SJCRH30 (cell line): ENCODE results near the gene TPPP2. TPM values are rescaled to one million over a fixed set of nuclear protein-coding genes. Genes with fewer than 3 reads are reported as not detected.
A peak's percentile ranks its signal among the peaks of the same experiment; 100 is the strongest.

ENCODE experiments used
- DNase-seq, 2 experiments: peaks; one replicate each; pipeline ENCODE4 v3.0.0-alpha.2; 2015 to 2020
- H3K27ac ChIP-seq: fragments of 250-450 bp; sonication (Bioruptor Pico); 2 replicates; pipeline ENCODE4 v1.5.1; 2020; ENCODE audit warnings: mild to moderate bottlenecking, moderate library complexity
- H3K27me3 ChIP-seq: fragments of 250-450 bp; sonication (Bioruptor Pico); 2 replicates; pipeline ENCODE4 v1.5.1; 2020; ENCODE audit warnings: mild to moderate bottlenecking, moderate library complexity
- H3K36me3 ChIP-seq: fragments of 250-450 bp; sonication (Bioruptor Pico); 2 replicates; pipeline ENCODE4 v1.5.1; 2020; ENCODE audit warnings: mild to moderate bottlenecking, moderate library complexity
- H3K4me1 ChIP-seq: fragments of 250-450 bp; sonication (Bioruptor Pico); 2 replicates; pipeline ENCODE4 v1.5.1; 2020; ENCODE audit warnings: mild to moderate bottlenecking, moderate library complexity
- H3K4me3 ChIP-seq: fragments of 250-450 bp; sonication (Bioruptor Pico); 2 replicates; pipeline ENCODE4 v1.5.1; 2020; ENCODE audit warnings: mild to moderate bottlenecking, moderate library complexity
- H3K9me3 ChIP-seq: fragments of 250-450 bp; sonication (Bioruptor Pico); replicated peaks from 2 replicates; pipeline ENCODE4 v1.5.1; 2020; ENCODE audit warnings: mild to moderate bottlenecking, moderate library complexity
- total RNA-seq: library from RNA; depleted of rRNA; stranded (reverse); fragments of >200 nt; shearing (Covaris generic); gene quantifications from 2 replicates; pipeline ENCODE4 v1.2.3, GENCODE V29; 2014

Gene TPPP2
- total RNA-seq, 1 experiment from 2014 or later: not detected

GRCh38 chr14:21070083-21070609 lies 40.1 kb downstream of the TPPP2 start, which contains the start of gene ARHGEF40:
Gene ARHGEF40, plus strand, starts transcription at chr14:21070304. Its CDS starts 93 bp downstream, at chr14:21070397.
- peak within 1 kb of the TSS; percentile 93 for H3K27ac ChIP-seq
- DNase-seq: peak; percentile 53 to 70

GRCh38 chr14:21070610-21071224 lies 40.7 kb downstream of the TPPP2 start:
- no peaks in the 10 kb centered on the region for H3K9me3 ChIP-seq
- H3K27ac ChIP-seq: peak overlapping the region; percentile 93
- H3K27me3 ChIP-seq: no peaks in the 10 kb centered on the region
- peaks cover 20% of the 10 kb centered on the region for H3K36me3 ChIP-seq
- H3K4me1 ChIP-seq: peaks cover 5% of the 10 kb centered on the region; the same call in 1 of the 2 replicates
- peak; percentile 60 to 65 for DNase-seq
- peak overlapping the region; percentile 85 for H3K4me3 ChIP-seq

More at GRCh38 chr14:21070083-21070609, 40.1 kb downstream of the TPPP2 start, which contains the start of gene ARHGEF40:
- Histone ChIP-seq H3K27me3 (no peaks in the 10 kb centered on the region), H3K4me3 (peak within 1 kb of the TSS; percentile 85), H3K36me3 (peaks cover 15% of the 10 kb centered on the region), H3K9me3 (no peaks in the 10 kb centered on the region), H3K4me1 (peaks cover 5% of the 10 kb centered on the region; the same call in 1 of the 2 replicates)

DNA sequence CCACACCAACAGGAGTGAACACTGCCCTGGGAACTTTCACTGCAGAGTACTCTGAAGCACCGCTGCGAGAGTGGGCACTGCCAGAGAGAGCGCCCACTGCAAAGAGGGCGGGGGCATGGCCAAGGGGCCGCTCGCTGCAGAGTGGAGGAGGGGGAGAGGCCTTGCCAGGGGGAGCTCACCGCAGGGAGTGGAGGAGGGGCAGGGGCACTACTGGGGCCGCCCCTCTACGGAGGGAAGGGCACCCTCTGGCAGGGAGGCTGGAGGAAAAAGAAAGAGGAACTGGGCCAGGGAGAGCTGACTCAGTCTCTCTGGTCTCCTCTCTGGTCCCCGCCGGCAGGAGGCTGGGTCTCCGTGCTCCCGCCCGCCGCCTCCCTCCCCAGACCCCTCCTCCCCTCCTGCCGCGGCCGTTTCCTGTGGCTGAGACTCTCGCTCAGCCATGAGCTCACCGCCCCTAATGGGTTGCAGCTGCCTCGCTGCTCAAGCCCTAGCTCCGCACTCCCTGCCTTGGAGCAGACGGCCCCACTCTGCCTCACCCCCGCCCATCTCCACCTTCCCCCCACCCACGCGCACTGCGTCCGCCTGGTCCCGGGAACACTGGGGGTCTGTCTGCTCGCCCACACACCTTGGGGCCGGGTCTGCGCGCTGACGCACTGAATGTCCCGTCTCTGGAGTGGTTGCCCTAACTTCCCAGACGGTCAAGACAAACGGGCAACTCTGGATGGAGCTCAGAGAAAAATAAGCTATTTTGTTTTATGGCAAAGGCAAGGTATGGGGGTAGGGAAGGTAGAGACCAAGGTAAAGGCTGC lies 41.4 kb downstream of the TPPP2 start:
- DNase-seq: peak; percentile 93 to 94
- Histone ChIP-seq H3K27me3 (no peaks in the 10 kb centered on the region), H3K4me1 (peaks cover 5% of the 10 kb centered on the region; the same call in 1 of the 2 replicates), H3K36me3 (peaks cover 26% of the 10 kb centered on the region), H3K9me3 (no peaks in the 10 kb centered on the region), H3K27ac (peak overlapping the region; percentile 93), H3K4me3 (peak overlapping the region; percentile 85)

DNA sequence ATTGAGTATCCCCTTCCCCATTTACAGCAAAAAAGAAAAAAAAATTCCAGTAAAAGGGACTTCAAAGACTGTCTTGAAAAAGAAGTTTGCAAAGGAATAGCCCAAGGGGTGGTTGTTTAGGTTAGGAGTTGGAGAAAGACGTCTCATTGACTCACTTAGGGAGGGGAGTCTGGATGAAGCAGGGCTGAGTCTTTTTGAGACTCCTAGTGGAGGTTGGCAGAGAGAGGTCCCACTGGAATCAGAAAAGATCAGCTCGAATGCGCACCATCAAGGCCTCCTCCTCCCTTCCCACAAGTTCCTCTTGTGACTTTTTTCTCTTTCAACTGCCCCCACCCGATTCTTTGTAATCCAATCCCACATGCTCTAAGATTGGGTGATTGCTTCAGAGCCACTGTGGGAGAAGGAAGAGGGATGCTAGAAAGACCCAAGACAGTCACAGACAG lies 42.0 kb downstream of the TPPP2 start:
- Histone ChIP-seq H3K27me3 (no peaks in the 10 kb centered on the region), H3K4me3 (peak overlapping the region; percentile 85), H3K27ac (peak overlapping the region; percentile 93), H3K36me3 (peaks cover 31% of the 10 kb centered on the region), H3K9me3 (no peaks in the 10 kb centered on the region), H3K4me1 (peaks cover 5% of the 10 kb centered on the region; the same call in 1 of the 2 replicates)
- peak in 1 of 2 experiments; percentile 33 for DNase-seq

DNA sequence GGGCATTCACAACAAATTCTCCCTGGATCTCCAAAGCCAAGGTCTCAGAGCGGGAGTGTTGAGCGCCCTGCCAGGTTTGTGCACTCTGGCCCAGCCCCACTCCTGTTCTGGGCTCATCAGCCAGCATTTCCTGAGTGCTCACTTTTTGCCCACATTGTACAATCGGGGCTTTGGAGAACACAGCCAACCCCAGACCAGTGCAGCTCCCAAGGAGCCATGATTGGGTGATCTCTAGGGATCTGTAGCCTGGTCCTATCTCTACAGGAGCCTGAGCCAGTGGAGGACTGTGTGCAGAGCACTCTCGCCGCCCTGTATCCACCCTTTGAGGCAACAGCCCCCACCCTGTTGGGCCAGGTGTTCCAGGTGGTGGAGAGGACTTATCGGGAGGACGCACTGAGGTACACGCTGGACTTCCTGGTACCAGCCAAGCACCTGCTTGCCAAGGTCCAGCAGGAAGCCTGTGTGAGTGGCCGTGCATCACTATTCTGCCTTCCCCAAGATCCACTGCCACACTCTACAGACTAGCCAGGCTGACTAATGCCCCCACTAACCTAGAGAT lies 42.8 kb downstream of the TPPP2 start:
- H3K36me3 ChIP-seq: peaks cover 38% of the 10 kb centered on the region
- H3K27ac ChIP-seq: no peak overlapping the region

DNA sequence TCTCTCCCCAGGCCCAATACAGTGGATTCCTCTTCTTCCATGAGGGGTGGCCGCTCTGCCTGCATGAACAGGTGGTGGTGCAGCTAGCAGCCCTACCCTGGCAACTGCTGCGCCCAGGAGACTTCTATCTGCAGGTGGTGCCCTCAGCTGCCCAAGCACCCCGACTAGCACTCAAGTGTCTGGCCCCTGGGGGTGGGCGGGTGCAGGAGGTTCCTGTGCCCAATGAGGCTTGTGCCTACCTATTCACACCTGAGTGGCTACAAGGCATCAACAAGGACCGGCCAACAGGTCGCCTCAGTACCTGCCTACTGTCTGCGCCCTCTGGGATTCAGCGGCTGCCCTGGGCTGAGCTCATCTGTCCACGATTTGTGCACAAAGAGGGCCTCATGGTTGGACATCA lies 43.9 kb downstream of the TPPP2 start:
- Histone ChIP-seq H3K27me3 (no peaks in the 10 kb centered on the region), H3K27ac (no peak overlapping the region), H3K36me3 (peaks cover 42% of the 10 kb centered on the region), H3K4me1 (peaks cover 5% of the 10 kb centered on the region; the same call in 1 of the 2 replicates), H3K4me3 (no peak overlapping the region), H3K9me3 (no peaks in the 10 kb centered on the region)
- DNase-seq: no peak

More for the DNA sequence above, 42.8 kb downstream of the TPPP2 start:
- Histone ChIP-seq H3K9me3 (no peaks in the 10 kb centered on the region), H3K4me1 (peaks cover 5% of the 10 kb centered on the region; the same call in 1 of the 2 replicates), H3K27me3 (no peaks in the 10 kb centered on the region), H3K4me3 (no peak overlapping the region)
- DNase-seq: no peak

GRCh38 chr14:21074398-21075272 lies 44.6 kb downstream of the TPPP2 start:
- no peak overlapping the region for H3K27ac ChIP-seq
- peaks cover 47% of the 10 kb centered on the region for H3K36me3 ChIP-seq
- H3K9me3 ChIP-seq: no peaks in the 10 kb centered on the region
- H3K27me3 ChIP-seq: no peaks in the 10 kb centered on the region
- DNase-seq: no peak
- no peak overlapping the region for H3K4me3 ChIP-seq
- H3K4me1 ChIP-seq: peaks cover 5% of the 10 kb centered on the region; the same call in 1 of the 2 replicates

DNA sequence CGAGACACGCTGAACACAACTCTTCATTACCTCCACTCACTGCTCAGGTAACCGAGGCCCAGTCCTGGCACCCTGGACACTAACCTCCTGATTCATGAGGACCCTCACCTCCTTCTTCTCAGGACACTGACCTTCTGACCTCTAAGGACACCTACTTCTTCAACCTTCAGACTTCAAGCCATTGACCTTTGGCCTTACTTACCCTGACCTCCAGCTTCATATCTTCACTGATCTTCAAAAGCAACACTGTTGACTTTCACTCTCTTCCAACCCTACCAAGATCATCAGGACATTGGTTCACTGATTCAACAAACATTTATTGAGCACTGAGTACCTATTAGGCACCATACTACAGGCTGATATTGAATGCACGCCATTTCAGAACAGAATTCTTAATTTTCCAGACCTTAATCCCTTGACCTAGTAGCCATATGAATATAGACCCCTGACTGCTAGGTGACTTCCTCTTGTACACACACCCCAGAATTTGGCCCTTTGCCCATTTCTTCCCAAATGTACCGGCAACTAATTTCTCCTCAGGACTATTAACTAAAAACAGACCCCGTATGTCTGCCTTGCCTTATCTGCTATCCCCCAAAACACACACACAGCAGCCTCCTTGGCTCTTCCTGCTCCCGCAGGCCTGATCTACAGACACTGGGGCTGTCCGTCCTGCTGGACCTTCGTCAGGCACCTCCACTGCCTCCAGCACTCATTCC lies 45.9 kb downstream of the TPPP2 start:
- no peak for DNase-seq
- Histone ChIP-seq H3K4me1 (peaks cover 5% of the 10 kb centered on the region; the same call in 1 of the 2 replicates), H3K27me3 (no peaks in the 10 kb centered on the region), H3K9me3 (no peaks in the 10 kb centered on the region), H3K27ac (no peak overlapping the region), H3K4me3 (no peak overlapping the region), H3K36me3 (peaks cover 47% of the 10 kb centered on the region)

GRCh38 chr14:21077672-21078071 lies 47.7 kb downstream of the TPPP2 start:
- DNase-seq: no peak
- Histone ChIP-seq H3K4me1 (no peaks in the 10 kb centered on the region), H3K36me3 (peaks cover 53% of the 10 kb centered on the region), H3K27ac (no peak overlapping the region), H3K4me3 (no peak overlapping the region), H3K27me3 (no peaks in the 10 kb centered on the region), H3K9me3 (no peaks in the 10 kb centered on the region)

GRCh38 chr14:21078287-21078686 lies 48.3 kb downstream of the TPPP2 start:
- H3K4me1 ChIP-seq: no peaks in the 10 kb centered on the region
- H3K4me3 ChIP-seq: no peak overlapping the region
- no peaks in the 10 kb centered on the region for H3K9me3 ChIP-seq
- H3K27ac ChIP-seq: no peak overlapping the region
- DNase-seq: no peak
- H3K36me3 ChIP-seq: peaks cover 54% of the 10 kb centered on the region
- no peaks in the 10 kb centered on the region for H3K27me3 ChIP-seq

- no peak overlapping the region for H3K27ac ChIP-seq
- H3K4me1 ChIP-seq: no peaks in the 10 kb centered on the region
- H3K4me3 ChIP-seq: no peak overlapping the region
- no peak for DNase-seq
- no peaks in the 10 kb centered on the region for H3K9me3 ChIP-seq
- no peaks in the 10 kb centered on the region for H3K27me3 ChIP-seq
- peaks cover 52% of the 10 kb centered on the region for H3K36me3 ChIP-seq
Observed at GRCh38 chr14:21078726-21079125, 48.7 kb downstream of the TPPP2 start.

- no peak overlapping the region for H3K4me3 ChIP-seq
- DNase-seq: no peak
- peaks cover 38% of the 10 kb centered on the region for H3K36me3 ChIP-seq
Observed at GRCh38 chr14:21081521-21082142, 51.6 kb downstream of the TPPP2 start.

More at GRCh38 chr14:21081521-21082142, 51.6 kb downstream of the TPPP2 start:
- no peaks in the 10 kb centered on the region for H3K27me3 ChIP-seq
- no peaks in the 10 kb centered on the region for H3K9me3 ChIP-seq
- no peaks in the 10 kb centered on the region for H3K4me1 ChIP-seq
- H3K27ac ChIP-seq: no peak overlapping the region
